AG04449 (cell line): ENCODE results near the gene C8G.

ENCODE experiments used
- CTCF ChIA-PET: fragments of 350-600 bp; formaldehyde crosslinking; extraction: SDS; loops from one replicate; lab custom pipeline; 2021; ENCODE audit warnings: antibody characterized with exemption; lab: Yijun Ruan, JAX
- POLR2A ChIA-PET: fragments of 400-600, 350-600 bp; formaldehyde crosslinking; extraction: SDS; loops from one replicate; lab custom pipeline; 2020; ENCODE audit warnings: antibody characterized with exemption, inconsistent platforms; lab: Yijun Ruan, JAX
- DNase-seq: peaks from one replicate; pipeline ENCODE4 v3.0.0-alpha.2; 2010; ENCODE audit warnings: low read depth, low spot score
- H3K4me3 ChIP-seq: 2 replicates; pipeline ENCODE4 v1.5.1; 2011; ENCODE audit warnings: low read depth, mild to moderate bottlenecking, control low read depth, low read length
- CTCF ChIP-seq: IDR thresholded peaks from one replicate; pipeline ENCODE4 v1.5.1; 2011; ENCODE audit warnings: mild to moderate bottlenecking, moderate library complexity, low read length, control low read depth, inconsistent platforms; ENCODE audit not compliant: insufficient read depth; ENCODE audit errors: missing control alignments

Gene C8G

GRCh38 chr9:136964171-136964689 lies 19.2 kb downstream of the C8G start:
- no peak for TF ChIP-seq CTCF
- CTCF ChIA-PET = interaction anchor here (1.1 to 3.7 kb wide), 3 partner anchors 16 to 71 kb away, joined by 3 to 16 read pairs (median 5); partner anchors contain the start of gene C8G
- POLR2A ChIA-PET = no interaction called here
- no peak overlapping the region for H3K4me3 ChIP-seq
- DNase-seq = no peak

- no peak overlapping the region for H3K4me3 ChIP-seq
- no peak for TF ChIP-seq CTCF
- ChIA-PET CTCF (interaction anchor here (1.1 to 3.7 kb wide), 4 partner anchors 17 to 71 kb away, joined by 3 to 16 read pairs (median 6); partner anchors contain the start of gene C8G), POLR2A (no interaction called here)
- DNase-seq = no peak
Observed at GRCh38 chr9:136964833-136965422, 19.9 kb downstream of the C8G start.

- ChIA-PET CTCF (interaction anchor here (0.9 to 1.9 kb wide), 4 partner anchors 9 to 63 kb away, joined by 3 to 9 read pairs (median 6); partner anchors contain the start of gene C8G), POLR2A (interaction anchor here (0.6 kb wide), 1 partner anchor 244 kb away, joined by 4 read pairs; no protein-coding TSS in a partner anchor)
- no peak for TF ChIP-seq CTCF
- no peak for DNase-seq
- no peak overlapping the region for H3K4me3 ChIP-seq
Observed at GRCh38 chr9:136965771-136966484, 20.9 kb downstream of the C8G start.

GRCh38 chr9:136968333-136969127 lies 23.5 kb downstream of the C8G start:
- TF ChIP-seq CTCF = no peak
- ChIA-PET CTCF (interaction anchor here (1.0 kb wide), 1 partner anchor 95 kb away, joined by 3 read pairs; no protein-coding TSS in a partner anchor), POLR2A (no interaction called here)
- H3K4me3 ChIP-seq = no peak overlapping the region
- no peak for DNase-seq

GRCh38 chr9:136969150-136969549 lies 24.1 kb downstream of the C8G start:
- no peak for DNase-seq
- CTCF ChIA-PET = no interaction called here
- no peak overlapping the region for H3K4me3 ChIP-seq
- TF ChIP-seq CTCF = no peak
- POLR2A ChIA-PET = no interaction called here
